GM19468 (cell line): ENCODE measurements around the gene NAA16.
"Not testable (repeated sequence)": the region's sequence is repeated elsewhere in the genome, so short reads cannot be mapped to it uniquely, and the experiment has no call there.

Source experiments
- ATAC-seq: cut with Tn5 transposase; IDR thresholded peaks from one replicate; pipeline ENCODE4 v1.9.1; 2021; ENCODE audit warnings: mild to moderate bottlenecking, moderate library complexity, moderate number of reproducible peaks; ENCODE audit not compliant: unreplicated experiment; ENCODE audit errors: extremely low read depth

Gene NAA16

DNA sequence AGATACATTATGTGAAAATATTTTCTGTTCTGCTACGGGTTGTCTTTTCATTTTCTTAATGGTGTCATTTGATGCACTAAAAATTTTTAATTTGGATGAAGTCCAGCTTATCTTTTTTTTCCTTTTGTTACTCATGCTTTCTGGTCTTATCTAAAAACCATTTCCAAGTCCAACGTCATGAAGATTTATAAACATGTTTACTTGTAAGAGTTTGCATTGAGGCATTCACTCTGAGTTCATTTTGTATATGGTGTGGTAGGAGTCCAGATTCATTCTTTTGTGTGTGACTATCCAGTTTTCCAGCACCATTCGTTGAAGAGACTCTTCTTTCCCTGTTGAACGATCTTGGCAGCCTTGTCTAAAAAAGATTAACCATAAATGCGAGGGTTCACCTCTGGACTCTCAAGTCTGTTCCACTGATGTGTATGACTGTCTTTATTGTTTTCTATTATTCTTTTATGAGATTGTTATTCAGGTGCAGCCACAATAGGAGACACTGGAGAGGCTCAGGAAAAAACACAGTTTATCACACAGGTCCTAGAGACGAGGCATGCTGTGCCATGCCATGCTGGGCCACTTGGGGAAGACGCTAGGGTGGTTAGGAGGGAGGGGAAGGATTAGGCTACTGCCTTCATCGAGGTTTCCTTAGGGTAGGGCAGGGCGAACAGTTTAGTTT lies 35.0 kb downstream of the NAA16 start:
- no peak for ATAC-seq

DNA sequence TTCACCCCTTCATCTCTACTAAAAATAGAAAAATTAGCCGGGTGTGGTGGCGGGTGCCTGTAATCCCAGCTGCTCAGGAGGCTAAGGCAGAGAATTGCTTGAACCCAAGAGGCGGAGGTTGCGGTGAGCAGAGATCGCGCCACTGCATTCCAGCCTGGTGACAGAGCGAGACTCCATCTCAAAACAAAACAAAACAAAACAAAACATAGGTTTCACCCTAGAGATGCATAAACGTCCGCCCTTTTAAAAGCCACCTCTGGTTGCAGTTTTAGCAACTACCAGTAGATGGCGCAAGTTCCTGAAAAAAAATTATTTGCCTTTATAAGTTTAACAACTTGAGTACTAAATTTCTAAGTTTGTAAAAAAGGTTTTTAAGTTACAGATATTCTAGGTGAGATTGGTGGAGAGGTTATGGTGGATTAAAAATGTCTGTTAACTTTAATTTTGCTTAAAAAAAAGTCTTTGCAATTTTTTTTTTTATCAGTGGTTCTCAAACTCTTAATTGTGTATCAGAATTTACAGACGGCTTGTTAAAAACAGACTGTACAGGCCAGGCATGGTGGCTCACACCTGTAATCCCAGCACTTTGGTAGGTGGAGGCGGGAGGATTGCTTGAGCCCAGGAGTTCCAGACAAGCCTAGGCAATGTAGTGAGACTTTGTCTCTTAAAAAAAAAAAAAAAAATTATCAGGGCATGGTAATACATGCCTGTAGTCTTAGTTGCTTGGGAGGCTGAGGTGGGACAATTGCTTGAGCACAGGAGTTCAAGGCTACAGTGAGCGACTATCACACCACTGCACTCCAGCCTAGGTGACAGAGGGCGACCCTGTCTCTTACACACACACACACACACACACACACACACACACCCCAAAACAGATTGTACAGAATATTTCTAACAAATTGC lies 42.1 kb downstream of the NAA16 start:
- no peak for ATAC-seq

DNA sequence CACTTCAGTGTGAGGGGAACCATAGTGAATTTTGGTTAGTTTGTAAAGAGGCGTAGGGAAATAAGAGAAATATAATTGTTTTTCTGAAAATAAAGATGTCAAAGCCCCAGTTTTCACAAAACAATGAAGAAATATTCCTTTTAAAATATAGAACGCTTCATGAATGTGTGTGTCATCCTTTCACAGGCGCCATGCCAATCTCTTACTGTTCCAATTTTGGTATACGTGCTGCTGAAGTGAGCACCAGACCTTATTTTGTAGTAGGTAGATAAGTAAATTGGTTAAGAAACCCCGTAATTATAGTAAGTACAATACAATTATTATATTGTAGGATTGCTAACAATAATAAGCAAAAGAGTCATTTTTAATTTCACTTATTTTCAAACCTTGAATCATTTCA lies 43.3 kb downstream of the NAA16 start:
- ATAC-seq: no peak

DNA sequence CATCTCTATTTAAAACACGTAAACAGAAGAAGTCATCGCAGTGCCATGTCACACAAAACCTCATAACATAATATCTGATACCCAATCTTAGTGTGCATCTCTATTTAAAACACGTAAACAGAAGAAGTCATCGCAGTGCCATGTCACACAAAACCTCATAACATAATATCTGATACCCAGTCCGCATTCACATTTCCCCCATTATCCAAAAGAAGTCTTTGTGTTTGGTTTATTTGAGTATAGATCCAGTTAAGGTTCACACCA lies 45.2 kb downstream of the NAA16 start:
- not testable (repeated sequence) for ATAC-seq

DNA sequence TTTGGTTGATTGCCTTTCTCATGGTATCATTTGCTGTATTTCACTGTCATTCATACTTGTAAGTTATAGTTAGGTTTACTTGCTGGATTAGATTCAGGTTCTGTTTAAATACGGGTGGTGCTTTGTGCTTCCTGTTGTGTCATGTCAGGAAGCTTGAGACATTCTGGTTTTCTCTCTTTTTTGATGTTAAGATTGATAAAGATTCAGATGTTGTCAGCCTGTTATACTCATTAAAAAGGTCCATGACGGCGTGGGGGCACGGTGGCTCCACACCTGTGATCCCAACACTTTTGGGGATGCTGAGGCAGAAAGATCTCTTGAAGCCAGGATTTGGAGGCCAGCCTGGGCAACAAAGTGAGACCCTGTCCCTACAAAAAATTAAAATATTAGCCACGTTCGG lies 45.7 kb downstream of the NAA16 start:
- ATAC-seq: no peak

DNA sequence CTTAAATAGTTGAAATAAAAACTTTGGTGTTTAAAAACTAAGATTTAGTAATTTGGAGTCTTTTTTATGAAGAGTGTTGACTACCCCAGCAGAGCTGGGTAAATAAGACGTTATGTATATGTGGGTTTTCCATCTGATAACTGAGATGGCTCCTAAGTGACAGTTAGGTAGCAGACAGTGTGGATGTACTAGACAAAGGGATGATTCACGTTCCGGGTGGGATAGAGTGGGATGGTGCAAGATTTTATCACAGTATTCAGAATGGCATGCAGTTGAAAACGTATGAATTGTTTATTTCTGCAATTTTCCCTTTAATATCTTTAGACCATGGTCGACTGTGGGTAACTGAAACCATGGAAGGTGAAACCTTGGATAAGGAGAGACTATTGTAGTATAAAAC lies 50.4 kb downstream of the NAA16 start:
- no peak for ATAC-seq

DNA sequence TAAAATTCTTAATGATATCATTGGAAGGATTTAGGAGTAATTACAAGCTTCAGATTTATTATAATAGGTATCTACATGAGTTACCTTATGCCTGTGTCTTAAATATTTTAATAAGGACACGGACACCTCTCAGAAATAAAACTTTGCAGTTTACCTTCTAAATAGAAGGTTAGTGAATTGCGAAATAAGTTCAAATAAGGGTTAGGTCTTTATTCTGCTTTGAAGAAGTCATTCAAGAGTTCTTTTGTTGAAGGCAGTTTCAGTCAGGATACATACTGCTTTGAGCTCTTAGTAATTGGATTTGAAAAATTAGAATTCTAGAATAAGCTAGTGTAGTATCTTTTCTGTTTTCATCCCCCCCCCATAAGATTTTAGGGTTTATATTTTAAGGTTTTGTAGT lies 53.0 kb downstream of the NAA16 start:
- no peak for ATAC-seq

DNA sequence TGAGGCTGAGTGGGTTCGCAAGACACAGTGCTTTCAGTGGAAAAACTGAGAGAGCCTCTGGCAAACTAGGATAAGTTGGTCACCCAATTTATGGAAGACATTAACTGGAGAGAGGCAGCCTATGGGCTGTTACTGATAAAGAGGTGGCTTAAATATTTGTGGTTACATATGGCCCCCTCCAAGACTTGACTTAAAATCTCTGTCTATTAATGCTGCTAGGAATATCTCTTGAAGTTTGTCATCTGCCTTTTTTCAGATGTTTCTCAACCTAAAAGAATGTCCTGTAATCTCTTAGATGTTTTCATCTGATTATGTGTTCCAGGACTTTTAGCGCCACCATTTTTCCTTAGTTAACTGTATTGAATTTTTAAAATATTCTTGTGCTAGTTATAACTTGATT lies 54.6 kb downstream of the NAA16 start:
- no peak for ATAC-seq

DNA sequence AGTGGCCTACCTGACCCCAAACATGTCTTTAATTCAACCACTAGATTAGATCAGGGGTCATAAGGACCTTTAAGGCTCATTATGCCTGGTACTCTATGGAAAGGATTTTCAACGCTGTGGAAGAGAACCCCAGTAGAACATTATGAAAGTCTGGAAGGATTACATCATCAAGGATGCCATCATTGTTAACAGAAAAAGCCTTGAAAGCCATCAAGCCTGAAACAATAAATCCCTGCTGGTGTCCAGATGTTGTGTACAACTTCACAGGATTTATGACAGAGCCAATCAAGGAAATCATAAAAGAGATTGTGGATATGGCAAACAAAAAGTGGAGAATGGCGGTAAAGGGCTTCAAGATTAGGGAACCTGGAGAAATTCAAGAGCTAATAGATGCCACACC lies 59.7 kb downstream of the NAA16 start:
- ATAC-seq: no peak

DNA sequence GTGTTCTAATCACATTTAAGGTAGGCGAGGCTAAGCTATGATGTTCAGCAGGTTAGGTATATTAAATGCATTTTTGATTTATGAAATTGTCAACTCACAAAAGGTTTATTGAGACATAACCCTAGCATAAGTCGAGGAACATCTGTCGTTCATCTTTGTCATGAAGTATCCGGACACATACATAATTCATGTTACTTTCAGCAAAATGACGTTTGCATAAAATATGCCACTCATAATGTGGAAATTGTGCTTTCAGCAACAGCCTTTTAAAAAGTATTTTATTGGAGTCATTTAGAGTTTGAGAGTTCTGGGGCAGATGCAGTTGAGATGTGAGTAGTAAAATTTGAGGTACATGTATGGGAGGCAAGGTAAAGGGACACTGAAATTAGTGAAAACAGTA lies 66.4 kb downstream of the NAA16 start:
- ATAC-seq: no peak

DNA sequence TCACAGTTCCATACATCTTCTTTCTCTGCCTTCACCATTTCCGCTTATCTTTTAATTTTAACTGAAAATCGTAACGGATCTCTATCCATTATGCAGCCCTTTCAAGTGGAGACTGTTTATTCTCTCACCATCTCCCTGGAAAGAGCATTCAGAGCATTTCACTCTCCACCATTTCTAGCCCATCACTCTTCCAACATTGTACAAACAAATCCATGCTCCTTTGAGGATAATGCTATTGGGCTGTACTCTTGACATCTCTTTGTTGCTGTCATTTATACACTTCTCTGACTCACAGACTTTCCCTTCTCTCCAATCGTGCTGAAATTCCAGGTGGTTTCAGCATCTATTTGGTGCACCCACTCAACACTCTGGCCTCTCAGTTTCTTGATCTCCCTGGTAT lies 71.4 kb downstream of the NAA16 start:
- no peak for ATAC-seq

DNA sequence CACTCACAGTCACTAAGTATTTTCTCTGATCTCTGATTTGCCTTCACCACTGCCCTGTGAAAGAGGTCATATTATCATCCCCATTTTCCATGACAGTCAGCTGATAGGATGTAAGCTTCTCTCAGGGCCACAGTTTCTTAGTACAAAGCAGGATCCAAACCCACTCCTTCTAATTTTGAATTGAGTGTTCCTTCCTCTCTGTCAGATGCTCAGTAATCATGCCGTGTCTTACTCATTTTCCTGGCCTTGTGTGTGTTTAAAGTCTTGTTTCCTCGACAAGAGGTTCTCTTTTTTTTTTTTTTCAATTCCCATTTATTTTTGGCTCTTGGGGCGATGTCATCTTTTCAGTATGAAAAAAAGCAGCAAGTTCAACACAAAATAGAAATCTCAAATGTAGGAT lies 72.3 kb downstream of the NAA16 start:
- no peak for ATAC-seq

DNA sequence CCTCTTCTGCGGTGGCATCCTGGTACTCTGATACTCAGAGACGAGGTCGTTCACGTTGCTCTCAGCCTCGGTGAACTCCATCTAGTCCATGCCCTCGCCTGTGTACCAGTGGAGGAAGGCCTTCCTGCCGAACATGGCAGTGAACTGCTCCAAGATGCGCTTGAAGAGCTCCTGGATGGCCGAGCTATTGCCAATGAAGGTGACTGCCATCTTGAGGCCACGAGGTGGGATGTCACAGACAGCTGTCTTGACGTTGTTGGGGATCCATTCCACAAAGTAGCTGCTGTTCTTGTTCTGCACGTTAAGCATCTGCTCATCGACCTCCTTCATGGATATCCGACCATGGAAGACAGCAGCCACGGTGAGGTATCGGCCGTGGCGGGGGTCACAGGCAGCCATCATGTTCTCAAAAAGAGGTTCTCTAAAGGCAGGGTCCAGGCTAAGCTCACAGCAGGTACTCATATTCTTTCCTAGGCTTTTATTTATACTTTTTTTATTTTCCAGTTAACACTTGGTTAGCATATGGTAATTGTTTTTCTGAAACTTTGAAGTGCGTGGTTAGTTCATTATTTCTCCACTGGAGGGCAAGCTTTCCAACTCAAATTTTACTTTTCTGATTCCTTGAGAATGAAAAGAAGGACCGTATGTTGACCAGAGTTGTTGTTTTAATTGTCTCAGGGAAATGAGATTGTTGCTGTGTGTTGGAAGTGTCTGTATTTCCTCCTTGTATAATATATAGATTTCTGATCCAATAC lies 73.9 kb downstream of the NAA16 start:
- ATAC-seq: no peak

DNA sequence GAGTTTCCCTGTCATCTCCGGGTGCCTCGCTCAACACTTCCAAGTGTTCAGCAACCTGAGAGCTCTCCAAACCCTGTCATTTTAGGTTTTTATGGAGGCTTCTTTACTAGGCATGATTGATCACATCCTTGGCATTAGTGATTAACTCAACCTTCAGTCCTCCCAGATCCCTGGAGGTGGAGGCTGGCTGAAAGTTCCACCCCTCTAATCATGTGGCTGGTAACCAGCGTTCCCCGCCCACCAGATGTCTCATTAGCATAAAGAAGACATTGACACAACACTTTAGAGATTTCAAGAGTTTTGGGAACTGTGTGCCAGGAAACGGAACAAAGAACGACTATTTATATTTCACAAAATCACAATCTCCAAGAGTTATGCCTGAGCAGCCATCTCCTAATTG lies 75.1 kb downstream of the NAA16 start:
- ATAC-seq: no peak

DNA sequence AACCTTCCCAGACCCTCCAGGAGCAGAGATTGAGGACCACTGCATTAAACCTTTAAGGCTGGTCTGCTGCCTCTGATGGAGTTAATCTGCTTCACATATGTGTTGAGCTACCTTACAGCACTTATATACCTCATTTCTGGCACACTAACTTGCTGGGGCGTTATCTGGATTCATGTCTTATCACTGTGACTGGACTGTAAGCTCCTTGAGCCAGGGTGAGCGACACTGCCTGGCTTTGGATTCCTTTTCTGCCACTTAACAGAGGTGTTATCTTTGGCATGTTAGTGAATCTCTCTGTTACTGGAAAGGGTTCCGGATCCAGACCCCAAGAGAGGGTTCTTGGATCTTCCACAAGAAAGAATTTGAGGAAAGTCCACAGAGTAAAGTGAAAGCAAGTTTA lies 76.5 kb downstream of the NAA16 start:
- ATAC-seq: no peak

DNA sequence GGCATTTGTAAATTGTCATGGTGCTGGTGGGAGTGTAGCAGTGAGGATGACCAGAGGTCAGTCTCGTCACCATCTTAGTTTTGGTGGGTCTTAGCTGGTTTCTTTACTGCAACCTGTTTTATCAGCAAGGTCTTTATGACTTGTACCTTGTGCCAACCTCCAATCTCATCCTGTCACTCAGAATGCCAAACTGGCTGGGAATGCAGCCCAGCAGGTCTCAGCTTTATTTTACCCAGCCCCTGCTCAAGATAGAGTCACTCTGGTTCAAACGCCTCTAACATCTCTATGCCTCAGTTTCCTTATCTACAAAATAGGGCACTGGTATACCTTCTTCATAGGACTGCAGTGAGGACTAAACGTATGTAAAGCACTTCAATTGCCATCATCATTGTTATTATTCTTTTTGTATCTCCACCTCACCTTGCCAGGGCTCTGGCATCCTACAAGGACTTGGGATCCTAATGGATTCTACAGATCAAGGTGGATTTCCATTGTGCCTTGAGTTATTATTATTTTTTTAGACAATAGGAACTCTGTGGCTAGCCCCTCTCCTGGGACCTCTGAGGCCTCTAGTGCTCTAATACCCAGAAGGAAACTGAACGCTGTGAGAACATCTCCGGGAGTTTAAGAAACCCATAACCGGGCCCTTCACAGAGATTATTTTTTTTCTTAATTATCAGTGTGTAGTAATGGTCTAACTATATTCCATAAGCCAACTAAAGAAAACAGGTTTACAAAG lies 77.2 kb downstream of the NAA16 start:
- ATAC-seq: no peak

DNA sequence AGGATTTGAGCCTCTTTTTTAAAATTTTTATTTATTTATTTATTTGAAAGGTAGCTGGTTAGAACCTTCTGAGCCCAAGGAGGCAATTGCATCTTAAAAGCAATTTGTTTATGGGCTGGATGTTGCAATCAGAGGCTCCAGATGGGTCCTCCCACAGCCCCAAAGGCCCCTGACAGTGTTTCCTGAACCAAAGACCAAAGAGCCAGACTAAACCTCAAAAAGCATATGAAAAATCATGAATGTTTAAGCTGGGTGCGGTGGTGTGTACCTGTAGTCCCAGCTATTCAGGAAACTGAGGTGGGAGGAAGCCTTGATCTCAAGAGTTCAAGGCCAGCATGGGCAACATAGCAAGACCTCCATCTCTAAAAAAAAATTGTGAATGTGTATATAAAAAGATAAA lies 78.5 kb downstream of the NAA16 start:
- ATAC-seq: no peak

DNA sequence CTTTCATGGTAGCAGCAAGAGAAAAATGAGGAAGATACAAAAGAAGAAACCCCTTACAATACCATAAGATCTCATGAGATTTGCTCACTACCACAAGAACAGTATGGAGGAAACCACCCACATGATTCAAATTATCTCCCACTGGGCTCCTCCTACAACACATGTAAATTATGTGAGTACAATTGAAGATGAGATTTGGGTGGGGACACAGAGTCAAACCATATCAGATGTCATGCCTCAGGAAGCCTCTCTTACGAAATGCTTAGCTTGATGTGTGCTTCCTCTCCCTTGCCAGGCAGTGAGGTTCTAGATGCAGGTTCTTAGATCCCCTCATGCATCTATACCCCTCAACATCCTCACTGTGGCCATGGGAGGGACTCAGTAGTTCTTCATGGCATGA lies 83.1 kb downstream of the NAA16 start:
- no peak for ATAC-seq

DNA sequence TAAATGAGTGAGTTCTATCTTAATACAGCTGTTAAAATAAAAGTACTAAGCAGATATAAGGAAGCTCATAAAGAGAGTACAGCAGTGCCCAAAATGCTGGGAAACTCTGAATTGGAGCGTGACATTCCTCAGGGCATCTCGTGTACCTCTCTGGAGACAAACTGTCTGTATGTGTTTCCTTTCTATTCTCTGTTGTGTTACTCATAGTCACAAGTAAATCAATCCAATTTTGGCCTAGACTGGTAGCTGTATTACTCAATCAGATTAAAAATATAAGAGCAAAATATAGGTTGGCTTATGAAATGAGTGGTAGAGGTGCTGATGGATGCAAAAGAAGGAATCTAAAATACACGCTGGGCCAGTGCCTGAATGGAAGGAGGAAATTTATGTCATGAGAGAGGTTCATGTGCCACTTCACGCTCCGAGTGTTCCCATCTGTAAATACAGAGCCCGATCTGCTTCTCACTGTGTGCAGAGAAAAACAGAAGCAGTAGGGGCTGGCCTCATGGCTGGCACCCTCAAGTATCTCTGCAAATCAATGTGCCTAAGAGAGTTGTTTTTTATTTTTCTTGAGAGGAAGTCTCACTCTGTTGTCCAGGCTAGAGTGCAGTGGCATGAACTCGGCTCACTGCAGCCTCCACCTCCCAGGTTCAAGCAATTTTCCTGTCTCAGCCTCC lies 87.6 kb downstream of the NAA16 start:
- ATAC-seq: no peak

DNA sequence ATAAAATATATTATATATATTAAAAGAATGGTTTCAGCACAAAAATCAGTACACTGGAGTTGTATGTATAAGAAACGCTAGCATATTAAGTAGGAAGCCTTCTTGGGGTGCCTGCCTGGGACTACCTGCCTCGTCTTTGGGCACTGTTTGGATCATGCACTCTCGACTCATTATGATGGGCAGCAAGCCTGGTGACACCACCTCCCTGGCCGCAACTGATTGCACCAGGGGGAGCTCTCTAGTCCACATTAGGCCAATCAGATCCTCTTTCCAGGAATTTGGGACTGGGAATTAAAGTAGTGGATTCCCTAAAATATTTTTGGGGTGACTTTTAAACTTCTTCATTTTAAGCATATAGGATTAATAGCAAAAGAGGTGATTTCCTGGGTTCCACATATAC lies 90.3 kb downstream of the NAA16 start:
- ATAC-seq: no peak
